K562 (cell line): ENCODE data around the gene ROM1. TPM values are rescaled to one million over a fixed set of nuclear protein-coding genes. Genes with fewer than 3 reads are reported as not detected.

Source experiments
- ELK3 ChIP-seq: fragments of 450-650 bp; formaldehyde crosslinking; IDR thresholded peaks from 2 replicates; pipeline ENCODE4 v1.4.0; 2020; ENCODE audit warnings: mild to moderate bottlenecking
- FOXA3 ChIP-seq, 2 experiments: fragments of 450-650 bp in 1 of 2; sonication (generic) in 1 of 2; formaldehyde crosslinking; IDR thresholded peaks in 1 of 2; conservative IDR thresholded peaks in 1 of 2; 2 replicates each; pipeline versions ENCODE4 v1.4.0 to v1.8.0; 2020 to 2022; ENCODE audit warnings: mild to moderate bottlenecking in 2 of 2, missing genetic modification reagents in 1 of 2
- MED1 ChIP-seq: sonication (generic); formaldehyde crosslinking; IDR thresholded peaks from 2 replicates; pipeline ENCODE4 v1.8.1; 2023; ENCODE audit warnings: missing genetic modification reagents, borderline replicate concordance
- NCOA1 ChIP-seq: fragments of 450-650 bp; IDR thresholded peaks from 2 replicates; pipeline ENCODE4 v1.6.1; 2016; ENCODE audit warnings: low read depth
- NELFE ChIP-seq: IDR thresholded peaks from 2 replicates; pipeline ENCODE4 v1.6.1; 2011; ENCODE audit warnings: mild to moderate bottlenecking; ENCODE audit not compliant: insufficient read depth, insufficient read length
- OTX1 ChIP-seq: fragments of 450-650 bp; formaldehyde crosslinking; IDR thresholded peaks from 2 replicates; pipeline ENCODE4 v1.4.0; 2022; ENCODE audit warnings: mild to moderate bottlenecking
- PRDM10 ChIP-seq: fragments of 450-650 bp; IDR thresholded peaks from 2 replicates; pipeline ENCODE4 v1.6.1; 2018; ENCODE audit not compliant: partially characterized antibody
- RFX7 ChIP-seq: fragments of 250-450 bp; sonication (Bioruptor Pico); IDR thresholded peaks from 2 replicates; pipeline ENCODE4 v1.5.1; 2021; ENCODE audit warnings: mild to moderate bottlenecking
- TEAD2 ChIP-seq: fragments of 450-650 bp; IDR thresholded peaks from 2 replicates; pipeline ENCODE4 v1.6.1; 2016; ENCODE audit warnings: missing genetic modification characterization, control low read depth, missing compliant biosample characterization
- TRIM28 ChIP-seq: fragments of 450-650 bp; IDR thresholded peaks from 2 replicates; pipeline ENCODE4 v1.6.1; 2017
- ZBTB8A ChIP-seq: fragments of 450-650 bp; IDR thresholded peaks from 2 replicates; pipeline ENCODE4 v1.6.1; 2018; ENCODE audit warnings: mild to moderate bottlenecking, moderate library complexity; ENCODE audit not compliant: partially characterized antibody
- ZNF124 ChIP-seq: sonication (generic); formaldehyde crosslinking; IDR thresholded peaks from 2 replicates; pipeline ENCODE4 v1.8.1; 2022; ENCODE audit warnings: missing genetic modification reagents
- ZNF263 ChIP-seq: sonication (generic); formaldehyde crosslinking; IDR thresholded peaks from 2 replicates; pipeline ENCODE4 v1.8.0; 2022; ENCODE audit warnings: mild to moderate bottlenecking, missing genetic modification reagents, borderline replicate concordance
- ZNF551 ChIP-seq: fragments of 250-450 bp; sonication (Bioruptor Pico); IDR thresholded peaks from 2 replicates; pipeline ENCODE4 v1.5.0; 2021; ENCODE audit warnings: mild to moderate bottlenecking, moderate library complexity
- polyA plus RNA-seq, 8 experiments: library from polyadenylated mRNA; depleted of rRNA in 4 of 8; stranded (reverse) in 5 of 8; unstranded in 3 of 8; fragments of >200 nt; fragmentation: Nextera tagmentation in 2 of 8; fragmentation: Illumina TruSeq in 1 of 8; extraction: Ambion mirVana in 2 of 8; extraction: Trizol in 1 of 8; gene quantifications; 2 replicates each; pipeline versions ENCODE4 v1.2.1 to v1.2.3, GENCODE V29; 2011 to 2014; ENCODE audit warnings: inconsistent platforms in 1 of 8, missing spikeins in 1 of 8
- total RNA-seq, 7 experiments: library from RNA; depleted of rRNA in 6 of 7; stranded (reverse); fragments of >200 nt in 6 of 7; fragmentation: Illumina TruSeq in 2 of 7; extraction: Trizol in 2 of 7; gene quantifications; 2 replicates each; pipeline versions ENCODE4 v1.2.1 to v1.2.3, GENCODE V29; 2011 to 2021; ENCODE audit warnings: low replicate concordance in 1 of 7
- TF ChIP-seq, protein P1 (sequence below): fragments of 450-650 bp; IDR thresholded peaks from 2 replicates; pipeline ENCODE4 v1.6.1; 2016; ENCODE audit warnings: low read depth

ROM1 gene
- total and polyA plus RNA-seq, 9 of the 15 experiments (the other 6 are each of a cell fraction or from before 2014, with no cell fraction given): 0.75 to 4.0 (median 2.6) TPM

GRCh38 chr11:62591448-62592145 lies 21.5 kb upstream of the ROM1 start, which contains the start of gene TUT1 (continued):
- TF ChIP-seq, protein P1, sequence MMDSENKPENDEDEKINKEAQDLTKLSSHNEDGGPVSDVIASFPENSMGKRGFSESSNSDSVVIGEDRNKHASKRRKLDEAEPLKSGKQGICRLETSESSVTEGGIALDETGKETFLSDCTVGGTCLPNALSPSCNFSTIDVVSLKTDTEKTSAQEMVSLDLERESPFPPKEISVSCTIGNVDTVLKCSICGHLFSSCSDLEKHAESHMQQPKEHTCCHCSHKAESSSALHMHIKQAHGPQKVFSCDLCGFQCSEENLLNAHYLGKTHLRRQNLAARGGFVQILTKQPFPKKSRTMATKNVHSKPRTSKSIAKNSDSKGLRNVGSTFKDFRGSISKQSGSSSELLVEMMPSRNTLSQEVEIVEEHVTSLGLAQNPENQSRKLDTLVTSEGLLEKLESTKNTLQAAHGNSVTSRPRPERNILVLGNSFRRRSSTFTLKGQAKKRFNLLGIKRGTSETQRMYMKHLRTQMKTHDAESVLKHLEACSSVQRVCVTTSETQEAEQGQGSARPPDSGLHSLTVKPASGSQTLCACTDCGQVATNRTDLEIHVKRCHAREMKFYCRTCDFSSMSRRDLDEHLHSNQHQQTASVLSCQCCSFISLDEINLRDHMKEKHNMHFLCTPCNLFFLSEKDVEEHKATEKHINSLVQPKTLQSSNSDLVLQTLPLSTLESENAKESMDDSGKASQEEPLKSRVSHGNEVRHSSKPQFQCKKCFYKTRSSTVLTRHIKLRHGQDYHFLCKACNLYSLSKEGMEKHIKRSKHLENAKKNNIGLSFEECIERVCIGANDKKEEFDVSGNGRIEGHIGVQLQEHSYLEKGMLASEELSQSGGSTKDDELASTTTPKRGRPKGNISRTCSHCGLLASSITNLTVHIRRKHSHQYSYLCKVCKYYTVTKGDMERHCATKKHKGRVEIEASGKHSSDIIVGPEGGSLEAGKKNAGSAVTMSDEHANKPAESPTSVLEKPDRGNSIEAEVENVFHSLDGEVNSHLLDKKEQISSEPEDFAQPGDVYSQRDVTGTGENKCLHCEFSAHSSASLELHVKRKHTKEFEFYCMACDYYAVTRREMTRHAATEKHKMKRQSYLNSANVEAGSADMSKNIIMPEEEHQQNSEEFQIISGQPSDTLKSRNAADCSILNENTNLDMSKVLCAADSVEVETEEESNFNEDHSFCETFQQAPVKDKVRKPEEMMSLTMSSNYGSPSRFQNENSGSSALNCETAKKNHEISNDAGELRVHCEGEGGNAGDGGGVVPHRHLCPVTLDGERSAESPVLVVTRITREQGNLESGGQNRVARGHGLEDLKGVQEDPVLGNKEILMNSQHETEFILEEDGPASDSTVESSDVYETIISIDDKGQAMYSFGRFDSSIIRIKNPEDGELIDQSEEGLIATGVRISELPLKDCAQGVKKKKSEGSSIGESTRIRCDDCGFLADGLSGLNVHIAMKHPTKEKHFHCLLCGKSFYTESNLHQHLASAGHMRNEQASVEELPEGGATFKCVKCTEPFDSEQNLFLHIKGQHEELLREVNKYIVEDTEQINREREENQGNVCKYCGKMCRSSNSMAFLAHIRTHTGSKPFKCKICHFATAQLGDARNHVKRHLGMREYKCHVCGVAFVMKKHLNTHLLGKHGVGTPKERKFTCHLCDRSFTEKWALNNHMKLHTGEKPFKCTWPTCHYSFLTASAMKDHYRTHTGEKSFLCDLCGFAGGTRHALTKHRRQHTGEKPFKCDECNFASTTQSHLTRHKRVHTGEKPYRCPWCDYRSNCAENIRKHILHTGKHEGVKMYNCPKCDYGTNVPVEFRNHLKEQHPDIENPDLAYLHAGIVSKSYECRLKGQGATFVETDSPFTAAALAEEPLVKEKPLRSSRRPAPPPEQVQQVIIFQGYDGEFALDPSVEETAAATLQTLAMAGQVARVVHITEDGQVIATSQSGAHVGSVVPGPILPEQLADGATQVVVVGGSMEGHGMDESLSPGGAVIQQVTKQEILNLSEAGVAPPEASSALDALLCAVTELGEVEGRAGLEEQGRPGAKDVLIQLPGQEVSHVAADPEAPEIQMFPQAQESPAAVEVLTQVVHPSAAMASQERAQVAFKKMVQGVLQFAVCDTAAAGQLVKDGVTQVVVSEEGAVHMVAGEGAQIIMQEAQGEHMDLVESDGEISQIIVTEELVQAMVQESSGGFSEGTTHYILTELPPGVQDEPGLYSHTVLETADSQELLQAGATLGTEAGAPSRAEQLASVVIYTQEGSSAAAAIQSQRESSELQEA: no peak
- TF ChIP-seq PRDM10 (peak; percentile 60), TEAD2 (tag) (no peak), ZBTB8A (no peak), MED1 (CRISPR knock-in tag) (no peak), ZNF551 (no peak), TRIM28 (peak; percentile 8; the same call in 1 of the 2 replicates), ZNF124 (CRISPR knock-in tag) (no peak), NCOA1 (peak; percentile 100), ELK3 (CRISPR knock-in tag) (no peak), FOXA3 (CRISPR knock-in tag; conservative IDR thresholded peaks at IDR 0.05 in 1 of 2, IDR thresholded peaks at IDR 0.05 in 1 of 2) (no peak), NELFE (no peak), OTX1 (peak; percentile 19; the same call in 1 of the 2 replicates), RFX7 (CRISPR knock-in tag) (no peak), ZNF263 (CRISPR knock-in tag) (peak; percentile 35; the same call in 1 of the 2 replicates)
